ENCODE measurements around the gene SPATS1. TPM values are rescaled to one million over a fixed set of nuclear protein-coding genes. Genes with fewer than 3 reads are reported as not detected.
"Not testable (repeated sequence)": the region's sequence is repeated elsewhere in the genome, so short reads cannot be mapped to it uniquely, and the experiment has no call there.

Gene SPATS1
- total and polyA plus RNA-seq, 2 experiments from 2014 or later: not detected

GRCh38 chr6:44312901-44313788 lies 29.3 kb upstream of the SPATS1 start, which contains the start of gene AARS2:
TSS of gene AARS2 (minus strand) at chr6:44313347. CDS start at chr6:44313323, 24 bp downstream.
- peak; percentile 87 to 93 for DNase-seq (ENCODE audit: low read depth in 1 of 2, low spot score in 1 of 2)
- Histone ChIP-seq H3K27ac (peak within 1 kb of the TSS; percentile 87), H3K36me3 (peaks cover 24% of the 10 kb centered on the region), H3K4me3 (peak within 1 kb of the TSS; percentile 95), H3K9me3 (ENCODE audit: low read depth) (no peaks in the 10 kb centered on the region), H3K27me3 (no peaks in the 10 kb centered on the region), H3K4me1 (ENCODE audit: low read depth) (no peaks in the 10 kb centered on the region)
- peak; percentile 98 for TF ChIP-seq CTCF (IDR thresholded peaks at IDR 0.05; ENCODE audit: low read depth, low read length)

GRCh38 chr6:44314657-44315056 lies 27.8 kb upstream of the SPATS1 start:
- H3K27ac ChIP-seq; DNase-seq (ENCODE audit: low read depth in 1 of 2, low spot score in 1 of 2); H3K4me3 ChIP-seq; H3K9me3 ChIP-seq (ENCODE audit: low read depth); H3K4me1 ChIP-seq (ENCODE audit: low read depth): not testable (repeated sequence)
- H3K36me3 ChIP-seq: peaks cover 21% of the 10 kb centered on the region
- H3K27me3 ChIP-seq: peaks cover 10% of the 10 kb centered on the region

- H3K27ac ChIP-seq: no peak overlapping the region
- H3K4me1 ChIP-seq (ENCODE audit: low read depth): no peaks in the 10 kb centered on the region
- peaks cover 12% of the 10 kb centered on the region for H3K36me3 ChIP-seq
- no peak for DNase-seq (ENCODE audit: low read depth in 1 of 2, low spot score in 1 of 2)
- TF ChIP-seq CTCF (IDR thresholded peaks at IDR 0.05; ENCODE audit: low read depth, low read length): no peak
- peaks cover 10% of the 10 kb centered on the region for H3K27me3 ChIP-seq
- no peak overlapping the region for H3K4me3 ChIP-seq
- H3K9me3 ChIP-seq (ENCODE audit: low read depth): no peaks in the 10 kb centered on the region
Measured at GRCh38 chr6:44315516-44315915, 26.9 kb upstream of the SPATS1 start.

GRCh38 chr6:44315951-44316350 lies 26.5 kb upstream of the SPATS1 start:
- no peaks in the 10 kb centered on the region for H3K4me1 ChIP-seq (ENCODE audit: low read depth)
- no peak overlapping the region for H3K27ac ChIP-seq
- no peak for DNase-seq (ENCODE audit: low read depth in 1 of 2, low spot score in 1 of 2)
- no peak overlapping the region for H3K4me3 ChIP-seq
- peaks cover 10% of the 10 kb centered on the region for H3K27me3 ChIP-seq
- no peak for TF ChIP-seq CTCF (IDR thresholded peaks at IDR 0.05; ENCODE audit: low read depth, low read length)
- H3K9me3 ChIP-seq (ENCODE audit: low read depth): no peaks in the 10 kb centered on the region
- peaks cover 8% of the 10 kb centered on the region for H3K36me3 ChIP-seq

GRCh38 chr6:44316481-44316880 lies 26.0 kb upstream of the SPATS1 start:
- Histone ChIP-seq H3K4me1 (ENCODE audit: low read depth) (no peaks in the 10 kb centered on the region), H3K4me3 (no peak overlapping the region), H3K27ac (no peak overlapping the region), H3K36me3 (peaks cover 5% of the 10 kb centered on the region), H3K9me3 (ENCODE audit: low read depth) (no peaks in the 10 kb centered on the region), H3K27me3 (peaks cover 10% of the 10 kb centered on the region)
- TF ChIP-seq CTCF (IDR thresholded peaks at IDR 0.05; ENCODE audit: low read depth, low read length): no peak
- no peak for DNase-seq (ENCODE audit: low read depth in 1 of 2, low spot score in 1 of 2)

- H3K27me3 ChIP-seq: peaks cover 10% of the 10 kb centered on the region
Measured at GRCh38 chr6:44317136-44317631, 25.3 kb upstream of the SPATS1 start.

More at GRCh38 chr6:44317136-44317631, 25.3 kb upstream of the SPATS1 start:
- not testable (repeated sequence) for DNase-seq (ENCODE audit: low read depth in 1 of 2, low spot score in 1 of 2); H3K4me3 ChIP-seq; H3K4me1 ChIP-seq (ENCODE audit: low read depth); H3K9me3 ChIP-seq (ENCODE audit: low read depth); H3K27ac ChIP-seq; H3K36me3 ChIP-seq

All from cardiac muscle cell (in vitro differentiated cells and primary cell).